DMS153 (cell line): Measurements from ENCODE around the gene LBR.

Experiments
- DNase-seq: peaks from one replicate; lab custom pipeline; 2025; lab: John Stamatoyannopoulos, UW

Gene LBR

DNA sequence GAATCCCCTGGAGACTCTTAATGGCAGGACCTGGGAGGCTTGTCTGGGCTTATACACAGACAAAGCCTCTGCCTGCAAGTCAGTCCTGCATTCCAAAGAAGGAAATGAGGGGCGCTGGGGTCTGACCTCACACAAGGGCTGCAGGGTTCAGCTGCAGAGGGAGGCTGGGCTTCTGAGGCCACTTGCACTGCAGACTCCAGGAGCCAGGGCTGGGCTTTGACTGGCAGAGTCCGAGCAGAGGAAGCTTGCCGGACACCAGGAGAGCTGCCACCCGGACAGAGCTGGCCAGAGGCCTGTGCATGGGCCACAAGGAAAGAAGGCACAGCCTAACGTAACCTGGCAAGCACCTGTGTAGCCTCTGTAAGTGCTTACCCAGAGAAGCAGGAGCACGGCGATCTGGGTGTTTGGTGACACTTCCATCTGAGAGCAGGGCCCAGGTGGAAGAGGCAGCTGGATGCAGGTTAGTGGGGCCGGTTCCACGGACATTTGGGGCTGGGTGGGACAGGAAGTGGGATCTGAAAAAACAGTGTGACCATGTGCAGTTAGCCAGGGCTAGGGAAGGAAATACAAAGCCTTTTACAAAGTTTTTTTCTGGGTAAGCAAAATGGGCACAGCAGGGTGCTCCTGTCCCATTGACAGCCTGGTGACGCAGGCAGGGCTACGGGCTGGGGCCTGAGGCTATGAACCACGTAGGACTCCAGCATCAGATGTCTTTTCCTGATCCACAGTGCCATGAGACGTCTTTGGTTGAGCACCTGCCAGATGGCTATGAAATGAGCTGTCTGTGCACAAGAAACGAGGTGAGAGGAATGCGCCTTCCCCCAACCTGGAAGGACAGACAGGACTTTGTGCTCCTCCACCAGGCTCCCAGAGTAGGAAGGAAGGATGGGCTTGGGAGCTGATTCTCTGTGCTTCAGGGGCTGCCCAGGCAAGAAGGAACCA lies 37.3 kb upstream of the LBR start:
- no peak for DNase-seq

DNA sequence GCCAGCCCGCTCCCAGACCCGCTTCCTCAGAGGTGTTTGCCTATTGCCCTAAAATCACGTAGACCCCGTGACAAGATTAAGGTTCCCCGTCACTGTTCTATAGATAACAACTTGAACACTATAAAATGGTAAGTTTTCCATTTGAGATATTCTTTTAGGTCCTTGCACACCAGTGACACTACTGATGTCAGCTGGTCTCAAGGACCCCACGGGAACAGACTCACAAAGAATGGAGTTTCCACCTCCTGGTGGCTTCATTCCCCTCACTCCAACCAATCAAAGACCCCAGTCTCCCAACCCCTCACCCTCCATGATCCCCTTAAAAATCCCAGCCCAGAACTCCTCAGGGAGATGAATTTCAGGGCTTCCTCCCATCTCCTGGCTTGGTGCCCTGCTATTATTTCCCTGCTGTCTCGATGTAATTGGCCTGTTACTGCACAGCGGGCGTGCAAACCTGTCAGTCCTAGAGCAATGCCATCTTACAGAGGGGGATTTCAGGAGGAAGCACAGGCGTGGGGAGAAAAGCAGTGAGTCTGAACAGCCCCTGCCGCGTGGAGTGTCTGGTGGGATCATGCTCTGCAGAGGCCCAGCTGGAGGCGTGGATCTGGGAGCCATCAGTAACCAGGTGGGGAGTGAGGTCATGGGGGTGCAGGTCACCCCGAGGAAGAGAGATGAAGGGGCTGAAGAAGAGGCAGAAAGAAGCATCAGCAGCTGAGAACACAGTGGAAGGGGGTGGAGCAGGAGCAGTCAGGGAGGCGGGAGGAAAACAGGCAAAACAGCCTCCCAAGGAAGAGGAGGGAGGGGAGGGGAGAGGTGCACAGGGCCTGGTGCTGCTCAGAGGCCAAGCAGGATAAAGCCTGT lies 35.1 kb upstream of the LBR start:
- peak; percentile 70 for DNase-seq

GRCh38 chr1:225462429-225462713 lies 34.5 kb upstream of the LBR start:
- no peak for DNase-seq

- no peak for DNase-seq
Observed at GRCh38 chr1:225461533-225462428, 33.9 kb upstream of the LBR start.

DNA sequence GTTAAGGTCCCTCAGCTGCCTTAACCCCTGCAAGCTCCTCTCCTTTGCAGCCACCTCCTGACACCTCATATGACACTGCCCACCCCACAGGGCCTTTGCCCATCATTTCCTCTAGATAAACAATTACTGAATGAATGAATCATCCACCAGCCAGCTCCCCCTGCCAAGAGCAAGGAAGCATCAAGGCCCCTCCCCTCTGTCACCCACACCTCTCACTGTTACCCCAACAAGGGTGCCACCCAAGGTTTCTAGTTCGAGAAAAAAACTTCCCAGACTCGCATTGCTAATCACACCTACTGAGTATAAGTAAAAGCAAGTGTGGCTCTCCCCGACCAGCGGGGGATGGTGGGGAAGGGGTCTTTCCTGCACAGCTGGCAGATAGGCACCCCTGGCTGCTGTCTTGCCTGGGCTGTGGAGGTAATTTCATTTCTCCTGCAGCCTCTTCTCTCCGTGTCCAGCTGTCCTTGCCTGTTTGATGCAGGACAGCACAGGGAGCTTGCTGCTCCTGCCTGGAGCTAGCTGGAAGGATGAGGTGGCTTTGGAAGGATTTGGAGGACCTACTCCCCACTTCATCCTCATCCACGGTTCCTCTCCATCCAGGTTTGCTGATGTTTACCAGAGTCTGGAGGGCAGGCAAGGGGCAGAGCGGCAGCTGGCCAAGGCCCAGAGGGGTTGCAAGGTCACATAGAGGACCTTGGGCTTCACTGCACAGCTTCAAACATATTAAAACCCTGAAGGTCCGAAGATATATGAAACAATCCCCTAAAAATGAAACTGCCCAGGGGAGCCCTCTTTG lies 33.1 kb upstream of the LBR start:
- no peak for DNase-seq

GRCh38 chr1:225460021-225460736 lies 32.3 kb upstream of the LBR start:
- no peak for DNase-seq

- no peak for DNase-seq
Observed at GRCh38 chr1:225458222-225458631, 30.4 kb upstream of the LBR start.

DNA sequence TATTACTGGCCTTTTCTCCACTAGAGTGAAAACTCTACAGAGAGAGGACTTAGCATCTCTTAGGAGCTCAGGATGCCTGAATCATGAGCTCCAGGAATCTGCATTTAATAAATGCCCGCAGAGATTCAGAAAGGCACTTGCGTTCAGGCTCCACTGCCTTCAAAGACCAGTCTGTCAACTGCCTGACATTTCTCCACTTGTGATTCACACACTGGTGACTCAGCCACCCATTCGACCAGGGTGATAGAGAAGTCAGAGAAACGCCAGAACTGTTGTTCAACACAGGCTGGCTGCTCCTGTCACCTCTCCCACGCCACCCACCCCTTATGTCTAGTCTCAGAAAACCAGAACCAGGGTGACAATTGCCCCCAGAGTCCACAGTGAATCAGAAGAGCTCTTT lies 26.9 kb upstream of the LBR start:
- DNase-seq = peak; percentile 51

DNA sequence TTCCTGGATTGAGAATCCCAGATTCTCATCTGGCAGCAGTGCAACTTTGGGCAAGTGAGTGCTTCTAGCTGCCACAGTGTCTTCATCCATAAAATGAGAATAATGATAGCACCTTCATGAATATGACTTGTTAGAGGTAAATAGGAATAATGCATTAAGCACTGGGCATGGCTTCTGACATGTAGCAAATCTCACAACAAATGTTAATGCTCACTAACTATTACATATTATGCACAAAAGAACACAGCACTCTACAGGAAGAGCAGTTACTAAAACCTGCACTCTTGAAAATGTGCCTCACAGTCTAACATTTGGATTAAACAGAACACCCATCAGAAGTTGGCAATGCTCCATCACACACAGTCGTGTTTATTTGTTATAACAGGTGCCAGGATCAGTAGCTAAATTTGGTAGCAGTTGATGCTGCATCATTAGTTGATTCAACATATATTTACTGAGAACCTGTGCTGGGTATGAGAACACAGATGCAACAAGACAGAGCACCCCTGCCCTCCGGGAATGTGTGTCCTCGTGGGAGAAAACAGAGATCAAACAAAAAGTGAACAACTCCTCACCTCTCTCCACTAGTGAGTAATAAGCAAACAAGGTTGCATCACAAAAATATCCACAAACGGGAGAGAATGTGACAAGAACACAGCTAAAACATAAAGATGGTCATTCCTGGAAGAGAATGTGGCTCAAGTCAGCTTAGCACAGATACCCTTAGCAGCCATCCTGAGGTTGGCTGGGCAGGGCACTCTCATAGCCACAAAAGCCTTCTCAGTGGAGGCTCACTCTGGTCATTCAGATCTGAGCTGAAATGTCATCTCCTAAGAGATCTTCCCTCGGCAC lies 26.2 kb upstream of the LBR start:
- DNase-seq = peak; percentile 91

GRCh38 chr1:225451840-225452515 lies 24.1 kb upstream of the LBR start:
- no peak for DNase-seq

DNA sequence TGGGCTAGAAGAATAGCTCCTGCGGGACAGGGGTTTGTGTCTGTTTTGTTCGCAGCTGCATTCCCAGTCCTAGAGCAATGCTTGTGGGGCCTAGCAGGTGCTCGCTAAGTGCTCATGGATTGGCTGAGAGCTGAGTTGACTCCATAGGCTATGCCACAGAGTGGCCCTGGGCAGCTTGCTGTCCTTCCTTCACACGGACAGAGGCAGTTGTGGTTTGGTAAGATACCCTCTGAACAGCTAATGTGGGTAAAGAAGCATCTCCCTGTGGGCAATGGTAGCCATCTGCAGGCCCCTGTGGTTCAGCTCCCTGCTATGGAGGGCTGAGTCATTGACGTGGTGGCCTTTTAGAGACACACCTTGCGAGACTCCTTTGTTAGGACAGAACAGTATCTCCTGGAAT lies 23.5 kb upstream of the LBR start:
- no peak for DNase-seq

DNA sequence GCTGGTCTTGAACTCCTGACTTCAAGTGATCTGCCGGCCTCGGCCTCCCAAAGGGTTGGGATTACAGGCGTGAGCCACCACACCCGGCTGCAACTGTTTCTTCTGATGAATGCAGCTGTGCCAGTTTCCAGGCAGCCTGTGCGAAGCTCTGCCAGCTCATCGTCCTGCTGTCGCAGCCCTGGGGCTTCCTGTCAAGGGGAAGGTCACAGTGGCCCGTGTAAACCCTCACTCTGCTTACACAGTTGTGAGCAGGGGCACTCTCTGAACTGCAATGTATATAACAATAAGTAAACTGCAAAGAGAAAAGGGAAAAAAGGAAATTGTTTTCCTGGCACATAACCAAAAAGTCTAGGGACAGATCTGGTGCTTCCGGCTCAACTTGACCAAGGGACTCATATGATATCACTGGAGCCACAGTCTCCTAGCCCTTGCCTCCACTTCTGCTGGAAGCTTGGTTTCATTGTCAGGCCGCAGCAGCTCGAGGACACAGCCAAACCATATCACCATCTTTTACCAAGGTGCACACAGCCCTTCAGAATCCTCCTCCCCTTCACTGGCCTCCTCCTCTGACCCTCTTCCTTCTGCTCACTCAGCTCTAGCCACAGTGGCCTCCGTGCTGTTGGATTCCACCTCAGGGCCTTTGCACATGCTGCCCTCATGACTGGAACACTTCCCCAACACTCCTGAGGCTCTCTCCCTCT lies 22.8 kb upstream of the LBR start:
- DNase-seq = no peak

DNA sequence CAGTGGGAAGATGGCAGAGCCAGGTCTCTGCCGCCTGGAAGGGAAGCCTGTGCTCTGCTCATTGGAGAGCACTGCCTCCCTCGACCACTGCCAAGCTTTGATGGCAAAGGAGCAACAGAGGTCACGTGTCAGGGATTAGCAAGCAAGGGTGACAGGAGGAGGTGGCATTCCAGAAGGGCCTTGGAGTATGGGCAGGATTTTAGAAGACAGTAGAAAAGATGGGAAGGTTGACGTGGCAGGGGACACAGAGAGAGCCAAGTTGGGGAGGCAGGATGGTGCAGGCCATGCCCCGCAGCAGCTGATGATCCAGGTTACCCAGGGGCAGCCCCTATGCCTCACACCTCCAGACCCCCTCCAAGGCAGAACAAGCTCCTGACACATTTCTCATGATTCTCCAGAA lies 21.9 kb upstream of the LBR start:
- DNase-seq = no peak

GRCh38 chr1:225449261-225449660 lies 21.4 kb upstream of the LBR start:
- DNase-seq = no peak

GRCh38 chr1:225448146-225448805 lies 20.4 kb upstream of the LBR start:
- DNase-seq = no peak

DNA sequence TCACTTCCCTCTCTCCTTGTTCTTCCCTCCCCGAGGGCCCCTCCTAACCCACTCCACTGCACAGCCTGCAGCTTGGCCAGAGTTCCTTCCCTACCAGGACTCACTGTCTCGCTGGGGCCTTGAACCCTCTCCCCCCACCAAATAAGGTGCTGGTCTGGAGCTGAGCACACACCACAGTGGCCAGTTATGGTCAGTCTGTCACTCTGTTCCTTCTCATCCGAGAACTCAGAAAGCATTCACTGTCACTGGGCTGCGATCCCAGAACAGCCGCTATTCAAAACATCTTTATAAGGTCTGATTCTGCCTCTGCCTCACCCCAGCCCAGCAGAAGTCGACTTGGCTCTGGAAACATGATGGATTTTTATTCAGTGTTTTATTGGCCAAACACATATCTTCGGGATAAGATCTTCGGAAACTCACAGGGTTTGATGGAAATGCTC lies 19.8 kb upstream of the LBR start:
- DNase-seq = no peak

GRCh38 chr1:225446981-225447615 lies 19.3 kb upstream of the LBR start:
- no peak for DNase-seq

GRCh38 chr1:225446595-225446960 lies 18.7 kb upstream of the LBR start:
- no peak for DNase-seq
